CD4-positive, alpha-beta T cell (primary cell): ENCODE data around the gene CDK3. TPM values are rescaled to one million over a fixed set of nuclear protein-coding genes. Genes with fewer than 3 reads are reported as not detected.

Experiments
- ATAC-seq: fragments of 200-7000 bp; cut with Tn5 transposase; one replicate; pipeline ENCODE4 v1.10.0; 2022; ENCODE audit warnings: mild to moderate bottlenecking; ENCODE audit not compliant: poor library complexity
- CTCF ChIA-PET: fragments of 350-600 bp; sonication (Branson Sonifier 250); formaldehyde crosslinking; loops from one replicate; lab custom pipeline; 2021; ENCODE audit warnings: antibody characterized with exemption, inconsistent platforms; lab: Charles Lee
- POLR2A ChIA-PET: fragments of 350-600 bp; sonication (Branson Sonifier 250); formaldehyde crosslinking; loops from one replicate; lab custom pipeline; 2021; ENCODE audit warnings: antibody characterized with exemption, inconsistent platforms; lab: Charles Lee
- DNase-seq, 14 experiments: peaks; one replicate each; pipeline ENCODE4 v3.0.0-alpha.2; 2013 to 2020; ENCODE audit warnings: mixed read lengths in 2 of 14
- H3K27ac ChIP-seq, 2 donors: one replicate each; pipeline versions ENCODE4 v1.5.1 to v1.7.0; 2013; ENCODE audit warnings: low read length in 2 of 2, low read depth in 1 of 2, mild to moderate bottlenecking in 1 of 2
- H3K27me3 ChIP-seq, 2 experiments: 1 replicate in 1 of 2; 2 replicates in 1 of 2; pipeline versions ENCODE4 v1.6.1 to v1.7.0; 2013; ENCODE audit warnings: low read length in 2 of 2, control low read depth in 1 of 2, mild to moderate bottlenecking in 1 of 2, moderate library complexity in 1 of 2; ENCODE audit not compliant: insufficient read depth in 2 of 2, control insufficient read depth in 1 of 2
- H3K36me3 ChIP-seq: one replicate; pipeline ENCODE4 v1.6.1; 2013; ENCODE audit warnings: low read length, control low read depth; ENCODE audit not compliant: insufficient read depth
- H3K4me1 ChIP-seq: one replicate; pipeline ENCODE4 v1.6.1; 2013; ENCODE audit warnings: low read length, control low read depth; ENCODE audit not compliant: insufficient read depth
- H3K4me3 ChIP-seq: one replicate; pipeline ENCODE4 v1.5.1; 2013; ENCODE audit warnings: mild to moderate bottlenecking, low read length, moderate library complexity
- H3K9me3 ChIP-seq, 2 experiments: 1 replicate in 1 of 2; 2 replicates in 1 of 2; pipeline versions ENCODE4 v1.6.1 to v1.7.0; 2013; ENCODE audit warnings: low read length in 2 of 2, mild to moderate bottlenecking in 2 of 2, control low read depth in 1 of 2, moderate library complexity in 1 of 2; ENCODE audit not compliant: control insufficient read depth in 1 of 2, insufficient read depth in 1 of 2
- H3K27ac Mint-ChIP-seq: one replicate; pipeline ENCODE4 v1.8.0; 2020; ENCODE audit warnings: mixed read lengths
- H3K27me3 Mint-ChIP-seq: one replicate; pipeline ENCODE4 v1.8.0; 2021; ENCODE audit warnings: mixed read lengths
- H3K36me3 Mint-ChIP-seq: one replicate; pipeline ENCODE4 v1.8.0; 2021; ENCODE audit warnings: low read depth, mixed read lengths
- H3K4me1 Mint-ChIP-seq: one replicate; pipeline ENCODE4 v1.8.0; 2021; ENCODE audit warnings: low read depth, mixed read lengths
- H3K4me3 Mint-ChIP-seq: one replicate; pipeline ENCODE4 v1.8.0; 2020; ENCODE audit warnings: mild to moderate bottlenecking, mixed read lengths
- H3K9me3 Mint-ChIP-seq: one replicate; pipeline ENCODE4 v1.8.0; 2020; ENCODE audit warnings: mixed read lengths
- CTCF ChIP-seq: fragments of 200-600 bp; IDR thresholded peaks from one replicate; pipeline ENCODE4 v1.8.0; 2022; ENCODE audit warnings: antibody characterized with exemption, mild to moderate bottlenecking
- intact Hi-C, 2 experiments: fragments of 100-400 bp; cut with DNase I in 1 of 2; cut with micrococcal nuclease in 1 of 2; formaldehyde crosslinking; loops; one replicate each; pipeline versions ENCODE4 v1.15.1 to v1.9.0; 2023 to 2025; cut with DNase I, micrococcal nuclease
- total RNA-seq, 174 experiments: library from RNA in 2 of 174; stranded (reverse) in 2 of 174; gene quantifications; one replicate each; pipeline ENCODE4 v1.2.3 and lab custom pipeline; 2021 to 2026

The CDK3 gene
- total RNA-seq, 2 experiments from 2014 or later = 3.9 to 4.9 TPM

- peaks cover 10% of the 10 kb centered on the region for H3K36me3 ChIP-seq
- no peak for TF ChIP-seq CTCF
- H3K4me3 Mint-ChIP-seq = no peak overlapping the region
- ATAC-seq (no peak), DNase-seq (no peak)
- POLR2A ChIA-PET = no interaction called here
- CTCF ChIA-PET = no interaction called here
- H3K4me3 ChIP-seq = no peak overlapping the region
- peaks cover 14% of the 10 kb centered on the region for H3K4me1 Mint-ChIP-seq
- H3K27ac ChIP-seq = no peak overlapping the region
- no peaks in the 10 kb centered on the region for H3K9me3 ChIP-seq
- no peak overlapping the region for H3K27ac Mint-ChIP-seq
- no peaks in the 10 kb centered on the region for H3K27me3 ChIP-seq
- no peaks in the 10 kb centered on the region for H3K9me3 Mint-ChIP-seq
- H3K36me3 Mint-ChIP-seq = peaks cover 7% of the 10 kb centered on the region
- intact Hi-C loops = no loop called here
- no peaks in the 10 kb centered on the region for H3K27me3 Mint-ChIP-seq
- peaks cover 13% of the 10 kb centered on the region for H3K4me1 ChIP-seq
These were observed 2.3 kb upstream of the CDK3 start for GRCh38 chr17:75998327-75998795.

GRCh38 chr17:76000016-76000754, 470 bp upstream of the CDK3 start:
- Mint-ChIP-seq H3K9me3 (no peaks in the 10 kb centered on the region), H3K4me1 (peaks cover 14% of the 10 kb centered on the region), H3K36me3 (peaks cover 8% of the 10 kb centered on the region), H3K4me3 (no peak overlapping the region), H3K27ac (no peak overlapping the region), H3K27me3 (no peaks in the 10 kb centered on the region)
- DNase-seq (peak; percentile 32 to 78 (median 55)), ATAC-seq (peak; percentile 85)
- H3K27ac ChIP-seq = no peak overlapping the region
- peaks cover 8% of the 10 kb centered on the region for H3K36me3 ChIP-seq
- no peak overlapping the region for H3K4me3 ChIP-seq
- peaks cover 13% of the 10 kb centered on the region for H3K4me1 ChIP-seq
- no peaks in the 10 kb centered on the region for H3K9me3 ChIP-seq
- TF ChIP-seq CTCF = peak; percentile 72
- POLR2A ChIA-PET = interaction anchor here (1.5 kb wide), 1 partner anchor 95 kb away, joined by 4 read pairs; no protein-coding TSS in a partner anchor
- intact Hi-C loops = no loop called here
- CTCF ChIA-PET = interaction anchor here (0.6 to 1.6 kb wide), 10 partner anchors 8 to 147 kb away, joined by 3 to 7 read pairs (median 3); no protein-coding TSS in a partner anchor
- H3K27me3 ChIP-seq = no peaks in the 10 kb centered on the region

GRCh38 chr17:76002100-76002499, 1.4 kb downstream of the CDK3 start:
- H3K4me1 Mint-ChIP-seq = peaks cover 7% of the 10 kb centered on the region
- no peak overlapping the region for H3K27ac ChIP-seq
- H3K27me3 ChIP-seq = no peaks in the 10 kb centered on the region
- H3K27ac Mint-ChIP-seq = no peak overlapping the region
- ChIA-PET CTCF (no interaction called here), POLR2A (no interaction called here)
- H3K4me3 Mint-ChIP-seq = no peak overlapping the region
- H3K9me3 Mint-ChIP-seq = no peaks in the 10 kb centered on the region
- H3K27me3 Mint-ChIP-seq = no peaks in the 10 kb centered on the region
- peaks cover 9% of the 10 kb centered on the region for H3K36me3 Mint-ChIP-seq
- no peak overlapping the region for H3K4me3 ChIP-seq
- no peak for DNase-seq
- ATAC-seq = no peak
- peaks cover 6% of the 10 kb centered on the region for H3K4me1 ChIP-seq
- H3K36me3 ChIP-seq = peaks cover 8% of the 10 kb centered on the region
- no peaks in the 10 kb centered on the region for H3K9me3 ChIP-seq
- TF ChIP-seq CTCF = no peak
- intact Hi-C loops = no loop called here
